Stimulated activated naive CD8-positive, alpha-beta T cell treated with anti-CD3 and anti-CD28 coated beads, Interleukin-15, amount 100 ng/mL, for 72 hours (primary cell): Measurements from ENCODE around the gene PRDM16.

Source experiments
- ATAC-seq: fragments of 150-1000 bp; cut with Tn5 transposase; 2 replicates; pipeline ENCODE4 v1.10.0; 2021; ENCODE audit warnings: mild to moderate bottlenecking, moderate library complexity
- DNase-seq, 2 donors: peaks; one replicate each; pipeline ENCODE4 v3.0.0; 2021 to 2022
- H3K27ac Mint-ChIP-seq, 2 donors: one replicate each; pipeline ENCODE4 v1.8.0; 2022; ENCODE audit warnings: mild to moderate bottlenecking in 2 of 2, mixed read lengths in 2 of 2, moderate library complexity in 2 of 2
- H3K27me3 Mint-ChIP-seq: one replicate; pipeline ENCODE4 v1.8.0; 2022; ENCODE audit warnings: mixed read lengths
- H3K4me1 Mint-ChIP-seq: one replicate; pipeline ENCODE4 v1.8.0; 2022; ENCODE audit warnings: mild to moderate bottlenecking, mixed read lengths
- H3K4me3 Mint-ChIP-seq, 2 donors: one replicate each; pipeline ENCODE4 v1.8.0; 2022; ENCODE audit warnings: mild to moderate bottlenecking in 2 of 2, mixed read lengths in 2 of 2, moderate library complexity in 1 of 2
- H3K9me3 Mint-ChIP-seq, 2 donors: one replicate each; pipeline ENCODE4 v1.8.0; 2022; ENCODE audit warnings: mixed read lengths in 2 of 2

Gene PRDM16

DNA sequence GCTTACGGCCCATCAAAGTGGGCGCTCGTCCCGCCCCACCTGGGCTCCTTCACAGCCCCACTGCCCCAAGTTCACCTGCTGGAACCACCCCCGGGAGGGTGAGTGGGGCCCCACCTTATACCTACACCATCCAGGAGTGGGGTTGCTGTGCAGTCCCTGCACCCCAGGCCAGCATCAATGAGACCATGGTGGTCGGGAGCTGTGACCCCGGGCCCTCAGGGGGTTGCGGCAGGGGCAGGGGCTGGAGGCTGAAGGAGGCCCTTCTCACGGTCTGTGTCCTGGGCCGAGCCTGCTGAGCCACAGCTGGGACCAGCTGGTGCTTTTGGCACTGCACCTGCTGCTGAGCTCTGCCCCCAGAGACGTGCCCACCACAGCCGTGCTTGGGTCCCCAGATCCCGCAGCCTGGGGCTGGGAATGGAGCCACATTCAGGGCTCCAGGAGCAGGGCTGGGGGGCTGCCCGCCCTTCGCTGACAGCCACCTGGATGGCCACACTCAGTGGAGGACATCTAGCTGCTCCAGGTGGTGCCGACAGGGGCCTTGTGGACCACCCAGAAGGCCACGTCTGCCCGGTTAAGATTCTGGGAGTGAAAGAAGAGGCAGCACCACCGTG is 30.3 kb upstream of the PRDM16 start:
- no peak overlapping the region for H3K27ac Mint-ChIP-seq
- H3K9me3 Mint-ChIP-seq, result no peaks in the 10 kb centered on the region
- ATAC-seq (no peak), DNase-seq (no peak)
- no peak overlapping the region for H3K4me3 Mint-ChIP-seq
- H3K4me1 Mint-ChIP-seq, result peaks cover 19% of the 10 kb centered on the region
- peaks cover under 1% of the 10 kb centered on the region for H3K27me3 Mint-ChIP-seq

DNA sequence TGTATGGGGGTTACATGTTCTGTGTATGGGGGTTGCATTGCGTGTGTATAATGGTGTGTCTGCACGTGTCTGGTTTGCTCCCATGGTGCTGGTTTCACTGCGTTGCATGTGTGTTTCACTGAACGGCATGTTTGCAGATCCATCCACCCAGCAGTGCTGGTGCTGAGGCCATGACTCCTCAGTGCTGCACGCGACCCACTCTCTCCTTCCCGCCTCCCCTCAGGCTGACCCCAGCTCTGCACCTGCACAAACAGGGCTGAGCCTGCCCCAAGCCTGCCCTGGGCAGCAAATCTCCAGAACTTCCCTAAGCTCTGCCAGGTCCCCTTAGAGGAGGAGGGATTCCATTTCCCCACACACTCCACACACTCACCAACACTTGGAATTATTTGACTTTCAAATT is 29.0 kb upstream of the PRDM16 start:
- Mint-ChIP-seq H3K27ac (no peak overlapping the region), H3K27me3 (peaks cover 13% of the 10 kb centered on the region), H3K4me1 (peaks cover 6% of the 10 kb centered on the region), H3K9me3 (no peaks in the 10 kb centered on the region), H3K4me3 (no peak overlapping the region)
- DNase-seq, result no peak
- no peak for ATAC-seq

- H3K27me3 Mint-ChIP-seq, result peaks cover 15% of the 10 kb centered on the region
- DNase-seq (no peak), ATAC-seq (no peak)
- H3K4me1 Mint-ChIP-seq, result no peaks in the 10 kb centered on the region
- H3K4me3 Mint-ChIP-seq, result no peak overlapping the region
- no peak overlapping the region for H3K27ac Mint-ChIP-seq
- H3K9me3 Mint-ChIP-seq, result no peaks in the 10 kb centered on the region
Measured at GRCh38 chr1:3042481-3042880, 26.5 kb upstream of the PRDM16 start.

GRCh38 chr1:3049164-3049563 is 19.8 kb upstream of the PRDM16 start:
- DNase-seq (no peak), ATAC-seq (no peak)
- Mint-ChIP-seq H3K27ac (no peak overlapping the region), H3K4me1 (no peaks in the 10 kb centered on the region), H3K4me3 (no peak overlapping the region), H3K9me3 (peaks cover 8 to 13% of the 10 kb centered on the region in 2 donors), H3K27me3 (peaks cover 11% of the 10 kb centered on the region)

GRCh38 chr1:3049905-3050304 is 19.1 kb upstream of the PRDM16 start:
- no peak for ATAC-seq
- no peak overlapping the region for H3K27ac Mint-ChIP-seq
- peaks cover 9% of the 10 kb centered on the region for H3K27me3 Mint-ChIP-seq
- no peaks in the 10 kb centered on the region for H3K4me1 Mint-ChIP-seq
- no peak for DNase-seq
- H3K9me3 Mint-ChIP-seq, result peaks cover 8 to 13% of the 10 kb centered on the region in 2 donors
- no peak overlapping the region for H3K4me3 Mint-ChIP-seq

DNA sequence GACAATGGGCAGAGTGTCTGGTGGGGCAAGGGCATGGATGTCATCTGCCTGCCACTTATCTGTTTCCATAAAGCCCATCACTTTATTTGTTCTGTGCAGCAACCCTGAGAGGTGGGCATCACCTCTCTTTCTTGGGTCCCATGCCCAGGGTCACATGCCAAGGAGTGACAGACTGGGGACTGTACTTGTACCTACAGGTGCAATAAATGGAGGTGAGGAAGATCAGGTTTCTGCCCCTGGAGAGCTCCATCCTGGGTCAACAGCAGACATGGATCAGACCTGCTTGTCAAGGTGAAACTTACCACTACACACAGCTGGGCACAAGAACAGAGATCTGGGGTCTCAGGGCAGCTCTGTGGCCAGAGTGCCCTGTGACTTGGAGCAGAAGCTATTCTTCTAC is 18.4 kb upstream of the PRDM16 start:
- H3K4me3 Mint-ChIP-seq, result no peak overlapping the region
- no peak overlapping the region for H3K27ac Mint-ChIP-seq
- H3K9me3 Mint-ChIP-seq, result peaks cover 8 to 13% of the 10 kb centered on the region in 2 donors
- no peak for ATAC-seq
- no peaks in the 10 kb centered on the region for H3K4me1 Mint-ChIP-seq
- peaks cover 6% of the 10 kb centered on the region for H3K27me3 Mint-ChIP-seq
- no peak for DNase-seq

DNA sequence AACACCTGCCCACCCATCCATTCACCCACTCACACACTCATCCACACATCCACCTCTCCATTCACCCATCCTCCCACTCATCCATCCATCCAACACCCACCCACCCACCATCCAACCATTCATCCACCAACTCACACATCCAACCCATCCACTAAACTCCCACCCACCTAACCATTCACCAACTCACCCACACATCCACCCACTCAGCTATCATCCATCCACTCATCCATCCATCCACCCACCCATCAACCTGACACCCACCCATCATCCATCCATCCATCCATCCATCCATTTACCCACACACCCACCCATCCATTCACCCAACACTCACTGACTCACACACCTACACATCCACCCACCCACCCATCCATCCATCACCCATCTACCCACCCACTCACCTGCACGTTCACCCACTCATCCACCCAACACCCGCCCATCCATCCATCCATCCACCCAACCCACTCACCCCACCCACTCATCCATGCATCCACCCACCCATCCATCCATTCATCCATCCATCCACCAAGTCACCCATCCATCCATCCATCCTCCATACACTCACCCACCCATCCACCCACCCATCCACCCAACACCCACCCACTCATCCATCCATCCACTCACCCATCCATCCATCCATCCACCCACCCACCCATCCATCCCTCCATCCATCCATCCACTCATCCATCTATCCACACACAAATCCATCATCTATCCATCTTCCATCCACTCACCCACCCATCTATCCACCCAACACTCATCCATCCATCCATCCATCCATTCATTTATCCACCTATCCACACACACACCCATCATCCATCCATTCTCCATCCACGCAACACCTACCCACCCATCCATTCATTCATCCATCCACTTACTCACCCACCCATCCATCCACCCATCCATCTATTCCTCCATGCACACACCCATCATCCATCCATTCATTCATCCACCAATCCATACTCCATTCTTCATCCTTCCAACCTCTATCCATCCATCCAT is 17.4 kb upstream of the PRDM16 start:
- H3K9me3 Mint-ChIP-seq, result peaks cover 8 to 13% of the 10 kb centered on the region in 2 donors
- H3K27me3 Mint-ChIP-seq, result peaks cover 6% of the 10 kb centered on the region
- H3K4me1 Mint-ChIP-seq, result no peaks in the 10 kb centered on the region
- no peak overlapping the region for H3K27ac Mint-ChIP-seq
- H3K4me3 Mint-ChIP-seq, result no peak overlapping the region
- no peak for DNase-seq
- ATAC-seq, result no peak

- peaks cover 6% of the 10 kb centered on the region for H3K27me3 Mint-ChIP-seq
- no peak overlapping the region for H3K27ac Mint-ChIP-seq
- H3K9me3 Mint-ChIP-seq, result peaks cover 8 to 13% of the 10 kb centered on the region in 2 donors
- no peaks in the 10 kb centered on the region for H3K4me1 Mint-ChIP-seq
- DNase-seq (no peak), ATAC-seq (no peak)
- H3K4me3 Mint-ChIP-seq, result no peak overlapping the region
Measured at GRCh38 chr1:3052501-3052900, 16.5 kb upstream of the PRDM16 start.

DNA sequence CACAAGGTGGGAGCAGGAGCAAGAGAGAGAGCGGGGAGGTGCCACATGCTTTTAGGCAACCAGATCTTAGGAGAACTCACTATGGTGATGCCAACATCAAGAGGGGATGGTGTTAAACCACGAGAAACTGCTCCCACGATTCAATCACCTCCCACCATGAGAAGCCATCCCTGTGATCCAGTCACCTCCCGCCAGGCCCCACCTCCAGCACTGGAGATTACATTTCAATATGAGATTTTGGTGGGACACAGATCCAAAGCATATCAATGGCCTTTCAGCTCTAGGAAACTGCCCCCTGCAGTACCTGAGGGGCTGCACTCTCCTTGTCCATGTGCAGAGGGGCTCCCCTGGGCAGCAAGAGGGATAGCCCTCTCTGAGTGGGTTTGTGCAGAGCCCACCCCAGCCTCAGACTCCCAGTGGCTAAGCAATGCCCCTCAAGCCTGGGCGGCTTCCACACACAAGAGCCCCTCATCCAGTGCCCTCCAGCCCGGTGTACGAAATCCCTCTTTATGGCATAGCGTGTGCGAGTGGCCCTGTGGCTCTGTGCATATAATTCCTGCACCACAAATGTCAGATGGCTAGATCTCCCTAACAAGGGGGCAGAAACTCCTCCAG is 15.5 kb upstream of the PRDM16 start:
- ATAC-seq (no peak), DNase-seq (no peak)
- Mint-ChIP-seq H3K27me3 (peaks cover 6% of the 10 kb centered on the region), H3K9me3 (peaks cover 8 to 13% of the 10 kb centered on the region in 2 donors), H3K4me3 (no peak overlapping the region), H3K27ac (no peak overlapping the region), H3K4me1 (no peaks in the 10 kb centered on the region)

- H3K4me1 Mint-ChIP-seq, result no peaks in the 10 kb centered on the region
- ATAC-seq (no peak), DNase-seq (no peak)
Measured at GRCh38 chr1:3053986-3054385, 15.0 kb upstream of the PRDM16 start.

GRCh38 chr1:3054474-3054873 is 14.5 kb upstream of the PRDM16 start:
- peaks cover 6% of the 10 kb centered on the region for H3K27me3 Mint-ChIP-seq
- no peak overlapping the region for H3K4me3 Mint-ChIP-seq
- ATAC-seq, result no peak
- no peak for DNase-seq
- no peaks in the 10 kb centered on the region for H3K4me1 Mint-ChIP-seq
- peaks cover 8 to 13% of the 10 kb centered on the region in 2 donors for H3K9me3 Mint-ChIP-seq
- H3K27ac Mint-ChIP-seq, result peak overlapping the region in 1 of 2 donors; percentile 72

More at GRCh38 chr1:3053986-3054385, 15.0 kb upstream of the PRDM16 start:
- H3K4me3 Mint-ChIP-seq, result no peak overlapping the region
- peaks cover 6% of the 10 kb centered on the region for H3K27me3 Mint-ChIP-seq
- H3K9me3 Mint-ChIP-seq, result peaks cover 8 to 13% of the 10 kb centered on the region in 2 donors
- no peak overlapping the region for H3K27ac Mint-ChIP-seq

- Mint-ChIP-seq H3K27me3 (peaks cover 6% of the 10 kb centered on the region), H3K4me1 (no peaks in the 10 kb centered on the region), H3K4me3 (no peak overlapping the region), H3K27ac (no peak overlapping the region), H3K9me3 (peaks cover 8 to 13% of the 10 kb centered on the region in 2 donors)
- ATAC-seq (no peak), DNase-seq (no peak)
Measured at GRCh38 chr1:3055051-3055450, 14.0 kb upstream of the PRDM16 start.

- H3K4me3 Mint-ChIP-seq, result no peak overlapping the region
- peak overlapping the region in 1 of 2 donors; percentile 15 for H3K27ac Mint-ChIP-seq
- H3K9me3 Mint-ChIP-seq, result peaks cover 7 to 8% of the 10 kb centered on the region in 2 donors
- ATAC-seq, result no peak
- H3K27me3 Mint-ChIP-seq, result peaks cover 15% of the 10 kb centered on the region
- peaks cover 7% of the 10 kb centered on the region for H3K4me1 Mint-ChIP-seq
- DNase-seq, result no peak
Measured at GRCh38 chr1:3056641-3057040, 12.4 kb upstream of the PRDM16 start.

DNA sequence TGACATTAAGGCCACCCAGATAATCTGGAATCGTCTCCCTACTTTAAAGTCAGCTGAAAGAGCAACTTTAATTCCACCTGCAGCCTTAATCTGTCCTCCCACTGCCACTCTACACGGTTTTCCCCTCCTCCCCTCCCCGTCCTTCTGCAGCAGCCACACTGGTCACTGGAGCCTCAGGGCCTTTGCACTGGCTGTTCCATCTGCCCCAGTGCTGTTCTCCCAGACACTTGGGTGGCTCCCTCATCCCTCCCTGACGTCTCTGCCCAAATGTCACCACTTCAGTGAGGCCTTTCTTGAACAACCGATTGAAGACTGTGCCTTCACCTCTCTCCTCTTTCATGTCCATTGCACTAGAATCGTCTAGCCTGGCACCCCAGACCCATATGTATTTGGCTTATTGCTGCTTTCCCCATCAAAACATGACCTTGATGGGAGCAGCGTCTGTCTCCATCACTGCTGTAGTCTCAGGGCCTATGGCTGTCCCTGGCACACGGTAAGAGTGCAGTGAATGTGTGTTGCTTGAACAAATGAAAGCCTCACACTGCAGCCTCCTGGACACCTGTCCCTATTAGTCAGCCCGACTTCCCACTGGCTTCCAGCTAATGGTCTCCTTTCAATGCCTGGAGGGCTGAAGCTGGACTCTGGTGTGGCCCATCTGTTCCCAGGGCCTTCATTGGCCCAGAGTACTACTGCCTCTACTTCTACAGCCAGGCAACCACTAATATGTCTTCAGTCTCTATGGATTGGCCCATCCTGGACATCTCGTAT is 10.6 kb upstream of the PRDM16 start:
- DNase-seq, result no peak
- Mint-ChIP-seq H3K4me3 (no peak overlapping the region), H3K27ac (no peak overlapping the region), H3K4me1 (peaks cover 7% of the 10 kb centered on the region), H3K9me3 (no peaks in the 10 kb centered on the region), H3K27me3 (peaks cover 15% of the 10 kb centered on the region)
- ATAC-seq, result no peak

DNA sequence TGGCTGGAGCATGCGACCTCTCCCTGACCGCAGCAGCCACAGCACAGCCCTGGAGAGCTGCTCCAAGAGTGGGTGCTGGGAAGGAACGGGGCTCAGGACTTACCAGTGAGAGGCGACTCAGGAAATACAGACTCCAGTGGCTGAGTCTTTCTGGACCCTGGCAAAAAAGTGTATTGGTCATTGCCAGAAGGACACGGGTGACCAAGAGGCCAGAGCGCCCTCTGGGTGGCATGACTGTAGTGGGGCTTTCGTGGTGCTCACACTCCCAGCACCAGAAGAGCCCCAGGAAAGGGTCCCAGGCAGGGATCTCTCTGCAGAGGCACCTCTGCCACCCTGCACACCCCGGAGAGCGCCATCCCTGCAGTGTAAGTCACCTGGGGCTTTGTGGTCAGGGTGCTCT is 8.9 kb upstream of the PRDM16 start:
- Mint-ChIP-seq H3K9me3 (no peaks in the 10 kb centered on the region), H3K4me3 (no peak overlapping the region), H3K4me1 (peaks cover 7% of the 10 kb centered on the region), H3K27ac (no peak overlapping the region), H3K27me3 (peaks cover 15% of the 10 kb centered on the region)
- ATAC-seq, result no peak
- DNase-seq, result no peak
